ENCODE results near the gene LIMD2.

Gene LIMD2

GRCh38 chr17:63705657-63706056 lies 5.7 kb upstream of the LIMD2 start:
- TF ChIP-seq CTCF (IDR thresholded peaks at IDR 0.05; ENCODE audit: borderline replicate concordance, control extremely low read depth, extremely low read depth, insufficient read depth, missing control alignments) = no peak
- DNase-seq (ENCODE audit: low spot score) = peak; percentile 18
- in situ Hi-C loops (cut with MboI; ENCODE audit: low sequenced_read_pairs, unreplicated experiment) = no loop called here

- no peak for TF ChIP-seq CTCF (IDR thresholded peaks at IDR 0.05; ENCODE audit: borderline replicate concordance, control extremely low read depth, extremely low read depth, insufficient read depth, missing control alignments)
- in situ Hi-C loops (cut with MboI; ENCODE audit: low sequenced_read_pairs, unreplicated experiment) = no loop called here
Measured at GRCh38 chr17:63704836-63705235, 4.9 kb upstream of the LIMD2 start.

GRCh38 chr17:63704259-63704576 lies 4.3 kb upstream of the LIMD2 start:
- in situ Hi-C loops (cut with MboI; ENCODE audit: low sequenced_read_pairs, unreplicated experiment) = no loop called here
- TF ChIP-seq CTCF (IDR thresholded peaks at IDR 0.05; ENCODE audit: borderline replicate concordance, control extremely low read depth, extremely low read depth, insufficient read depth, missing control alignments) = no peak
- DNase-seq (ENCODE audit: low spot score) = no peak

More at GRCh38 chr17:63704836-63705235, 4.9 kb upstream of the LIMD2 start:
- peak; percentile 15 for DNase-seq (ENCODE audit: low spot score)

GRCh38 chr17:63703556-63704258 lies 3.8 kb upstream of the LIMD2 start:
- TF ChIP-seq CTCF (IDR thresholded peaks at IDR 0.05; ENCODE audit: borderline replicate concordance, control extremely low read depth, extremely low read depth, insufficient read depth, missing control alignments) = no peak
- in situ Hi-C loops (cut with MboI; ENCODE audit: low sequenced_read_pairs, unreplicated experiment) = no loop called here
- peak; percentile 31 for DNase-seq (ENCODE audit: low spot score)

- in situ Hi-C loops (cut with MboI; ENCODE audit: low sequenced_read_pairs, unreplicated experiment) = no loop called here
- no peak for TF ChIP-seq CTCF (IDR thresholded peaks at IDR 0.05; ENCODE audit: borderline replicate concordance, control extremely low read depth, extremely low read depth, insufficient read depth, missing control alignments)
- peak; percentile 17 for DNase-seq (ENCODE audit: low spot score)
Measured at GRCh38 chr17:63703029-63703428, 3.1 kb upstream of the LIMD2 start.

- in situ Hi-C loops (cut with MboI; ENCODE audit: low sequenced_read_pairs, unreplicated experiment) = no loop called here
Measured at GRCh38 chr17:63702721-63703015, 2.7 kb upstream of the LIMD2 start.

More at GRCh38 chr17:63702721-63703015, 2.7 kb upstream of the LIMD2 start:
- DNase-seq (ENCODE audit: low spot score) = peak; percentile 37
- no peak for TF ChIP-seq CTCF (IDR thresholded peaks at IDR 0.05; ENCODE audit: borderline replicate concordance, control extremely low read depth, extremely low read depth, insufficient read depth, missing control alignments)
